GM21723 (cell line): ENCODE measurements around the gene RCOR3.

Source experiments
- ATAC-seq: cut with Tn5 transposase; IDR thresholded peaks from one replicate; pipeline ENCODE4 v1.9.1; 2021; ENCODE audit warnings: mild to moderate bottlenecking, moderate library complexity; ENCODE audit not compliant: unreplicated experiment

The RCOR3 gene

GRCh38 chr1:211323156-211324063 lies 64.2 kb downstream of the RCOR3 start:
- peak; percentile 46 for ATAC-seq

GRCh38 chr1:211324992-211325775 lies 66.0 kb downstream of the RCOR3 start:
- no peak for ATAC-seq

GRCh38 chr1:211326140-211326527 lies 67.0 kb downstream of the RCOR3 start:
- ATAC-seq = no peak

GRCh38 chr1:211326528-211327345 lies 67.6 kb downstream of the RCOR3 start, which contains the start of gene TRAF5:
TSS of gene TRAF5 (plus strand) at chr1:211326833. CDS start at chr1:211353240, 26,407 bp downstream.
- peak; percentile 31 for ATAC-seq

- ATAC-seq = peak; percentile 33
These were observed 68.3 kb downstream of the RCOR3 start for GRCh38 chr1:211327346-211327921.

- ATAC-seq = no peak
These were observed 69.0 kb downstream of the RCOR3 start for GRCh38 chr1:211328084-211328694.

- no peak for ATAC-seq
These were observed 69.8 kb downstream of the RCOR3 start for GRCh38 chr1:211328866-211329475.

GRCh38 chr1:211329764-211330201 lies 70.6 kb downstream of the RCOR3 start:
- ATAC-seq = peak; percentile 46

- ATAC-seq = no peak
These were observed 71.2 kb downstream of the RCOR3 start for GRCh38 chr1:211330282-211330936.

GRCh38 chr1:211331011-211331709 lies 72.0 kb downstream of the RCOR3 start:
- no peak for ATAC-seq

- no peak for ATAC-seq
These were observed 73.0 kb downstream of the RCOR3 start for GRCh38 chr1:211332036-211332616.

GRCh38 chr1:211332830-211333229 lies 73.7 kb downstream of the RCOR3 start:
- ATAC-seq = no peak

- no peak for ATAC-seq
These were observed 74.7 kb downstream of the RCOR3 start for GRCh38 chr1:211333906-211334305.

- no peak for ATAC-seq
These were observed 75.8 kb downstream of the RCOR3 start for GRCh38 chr1:211334986-211335385.

GRCh38 chr1:211335522-211336157 lies 76.5 kb downstream of the RCOR3 start:
- peak; percentile 93 for ATAC-seq

GRCh38 chr1:211336161-211336560 lies 77.0 kb downstream of the RCOR3 start:
- ATAC-seq = peak; percentile 31

GRCh38 chr1:211336775-211337174 lies 77.6 kb downstream of the RCOR3 start:
- no peak for ATAC-seq
